Brain microvascular endothelial cell (primary cell): ENCODE measurements around the gene COL9A3.

Source experiments
- DNase-seq: peaks from one replicate; pipeline ENCODE4 v3.0.0-alpha.2; 2020
- H3K27ac ChIP-seq: fragments of 250-450 bp; sonication (Bioruptor Pico); 2 replicates; pipeline ENCODE4 v1.5.1; 2020; ENCODE audit warnings: mild to moderate bottlenecking, moderate library complexity
- H3K27me3 ChIP-seq: fragments of 250-450 bp; sonication (Bioruptor Pico); replicated peaks from 2 replicates; pipeline ENCODE4 v1.5.1; 2020; ENCODE audit warnings: mild to moderate bottlenecking
- H3K36me3 ChIP-seq: fragments of 250-450 bp; sonication (Bioruptor Pico); replicated peaks from 2 replicates; pipeline ENCODE4 v1.5.1; 2020; ENCODE audit warnings: mild to moderate bottlenecking
- H3K4me3 ChIP-seq: 2 replicates; pipeline ENCODE4 v1.5.1; 2011; ENCODE audit warnings: low read depth, mild to moderate bottlenecking, control low read depth, low read length, moderate library complexity
- CTCF ChIP-seq: IDR thresholded peaks from 2 replicates; pipeline ENCODE4 v1.5.1; 2011; ENCODE audit warnings: low read depth, mild to moderate bottlenecking, moderate library complexity, low read length, control low read depth, inconsistent platforms; ENCODE audit errors: missing control alignments
- in situ Hi-C: cut with HindIII; loops from 2 replicates; pipeline ENCODE4 v1.10.0; 2017; ENCODE audit warnings: low sequenced_read_pairs, low pct_ligation_motif_present

Gene COL9A3

GRCh38 chr20:62792940-62793756 is 23.7 kb upstream of the COL9A3 start:
- H3K27ac ChIP-seq, result no peak overlapping the region
- no peak for DNase-seq
- H3K27me3 ChIP-seq, result no peaks in the 10 kb centered on the region
- H3K4me3 ChIP-seq, result no peak overlapping the region
- in situ Hi-C loops, result no loop called here
- no peak for TF ChIP-seq CTCF
- no peaks in the 10 kb centered on the region for H3K36me3 ChIP-seq

- Histone ChIP-seq H3K4me3 (peak overlapping the region; percentile 35), H3K27me3 (no peaks in the 10 kb centered on the region), H3K27ac (peak overlapping the region; percentile 45), H3K36me3 (peaks cover 5% of the 10 kb centered on the region)
- no peak for DNase-seq
- in situ Hi-C loops, result no loop called here
- no peak for TF ChIP-seq CTCF
Measured at GRCh38 chr20:62793757-62794006, 23.2 kb upstream of the COL9A3 start.

GRCh38 chr20:62794007-62794724 is 22.7 kb upstream of the COL9A3 start:
- Histone ChIP-seq H3K27me3 (no peaks in the 10 kb centered on the region), H3K36me3 (peaks cover 9% of the 10 kb centered on the region), H3K4me3 (peak overlapping the region; percentile 68), H3K27ac (peak overlapping the region; percentile 75)
- in situ Hi-C loops, result no loop called here
- TF ChIP-seq CTCF, result no peak
- DNase-seq, result peak; percentile 81

GRCh38 chr20:62795023-62795761 is 21.7 kb upstream of the COL9A3 start:
- no peaks in the 10 kb centered on the region for H3K27me3 ChIP-seq
- DNase-seq, result peak; percentile 20

More at GRCh38 chr20:62795023-62795761, 21.7 kb upstream of the COL9A3 start:
- TF ChIP-seq CTCF, result no peak
- Histone ChIP-seq H3K36me3 (peaks cover 14% of the 10 kb centered on the region), H3K27ac (peak overlapping the region; percentile 75), H3K4me3 (peak overlapping the region; percentile 68)
- in situ Hi-C loops, result no loop called here
